Measurements from ENCODE around the gene ALDH1L1. TPM values are rescaled to one million over a fixed set of nuclear protein-coding genes. Genes with fewer than 3 reads are reported as not detected.
A peak's percentile ranks its signal among the peaks of the same experiment; 100 is the strongest.

ALDH1L1 gene
- total and polyA plus RNA-seq, 2 of the 13 experiments (the other 11 are each of a cell fraction or from before 2014, with no cell fraction given) = 11.2 to 28.7 TPM

- no peak for TF ChIP-seq ZBTB21 (CRISPR knock-in tag; IDR thresholded peaks at IDR 0.05)
- TF ChIP-seq MLLT10 (CRISPR knock-in tag; IDR thresholded peaks at IDR 0.05) = no peak
- TF ChIP-seq ZNF451 (CRISPR knock-in tag; IDR thresholded peaks at IDR 0.05) = 0 out of 2 replicates have a peak, but pooled peaks have one; percentile 52
- TF ChIP-seq ZNF749 (CRISPR knock-in tag; IDR thresholded peaks at IDR 0.05; ENCODE audit: borderline replicate concordance) = no peak
- peak; percentile 22; the same call in 1 of the 2 replicates for TF ChIP-seq ETV5 (CRISPR knock-in tag; IDR thresholded peaks at IDR 0.05; ENCODE audit: borderline replicate concordance)
- 0 out of 2 replicates have a peak, but pooled peaks have one; percentile 29 for TF ChIP-seq ZNF547 (CRISPR knock-in tag; IDR thresholded peaks at IDR 0.05)
- TF ChIP-seq ZNF724P (CRISPR knock-in tag; IDR thresholded peaks at IDR 0.05; ENCODE audit: borderline replicate concordance) = no peak
- no peak; the same call in 1 of the 2 replicates for TF ChIP-seq RXRB (CRISPR knock-in tag; IDR thresholded peaks at IDR 0.05; ENCODE audit: borderline replicate concordance)
- TF ChIP-seq AHDC1 (CRISPR knock-in tag; IDR thresholded peaks at IDR 0.05; ENCODE audit: borderline replicate concordance) = no peak
- no peak for TF ChIP-seq REL (CRISPR knock-in tag; conservative IDR thresholded peaks at IDR 0.05)
- TF ChIP-seq ZNF792 (CRISPR knock-in tag; IDR thresholded peaks at IDR 0.05) = no peak
- TF ChIP-seq, protein P1, sequence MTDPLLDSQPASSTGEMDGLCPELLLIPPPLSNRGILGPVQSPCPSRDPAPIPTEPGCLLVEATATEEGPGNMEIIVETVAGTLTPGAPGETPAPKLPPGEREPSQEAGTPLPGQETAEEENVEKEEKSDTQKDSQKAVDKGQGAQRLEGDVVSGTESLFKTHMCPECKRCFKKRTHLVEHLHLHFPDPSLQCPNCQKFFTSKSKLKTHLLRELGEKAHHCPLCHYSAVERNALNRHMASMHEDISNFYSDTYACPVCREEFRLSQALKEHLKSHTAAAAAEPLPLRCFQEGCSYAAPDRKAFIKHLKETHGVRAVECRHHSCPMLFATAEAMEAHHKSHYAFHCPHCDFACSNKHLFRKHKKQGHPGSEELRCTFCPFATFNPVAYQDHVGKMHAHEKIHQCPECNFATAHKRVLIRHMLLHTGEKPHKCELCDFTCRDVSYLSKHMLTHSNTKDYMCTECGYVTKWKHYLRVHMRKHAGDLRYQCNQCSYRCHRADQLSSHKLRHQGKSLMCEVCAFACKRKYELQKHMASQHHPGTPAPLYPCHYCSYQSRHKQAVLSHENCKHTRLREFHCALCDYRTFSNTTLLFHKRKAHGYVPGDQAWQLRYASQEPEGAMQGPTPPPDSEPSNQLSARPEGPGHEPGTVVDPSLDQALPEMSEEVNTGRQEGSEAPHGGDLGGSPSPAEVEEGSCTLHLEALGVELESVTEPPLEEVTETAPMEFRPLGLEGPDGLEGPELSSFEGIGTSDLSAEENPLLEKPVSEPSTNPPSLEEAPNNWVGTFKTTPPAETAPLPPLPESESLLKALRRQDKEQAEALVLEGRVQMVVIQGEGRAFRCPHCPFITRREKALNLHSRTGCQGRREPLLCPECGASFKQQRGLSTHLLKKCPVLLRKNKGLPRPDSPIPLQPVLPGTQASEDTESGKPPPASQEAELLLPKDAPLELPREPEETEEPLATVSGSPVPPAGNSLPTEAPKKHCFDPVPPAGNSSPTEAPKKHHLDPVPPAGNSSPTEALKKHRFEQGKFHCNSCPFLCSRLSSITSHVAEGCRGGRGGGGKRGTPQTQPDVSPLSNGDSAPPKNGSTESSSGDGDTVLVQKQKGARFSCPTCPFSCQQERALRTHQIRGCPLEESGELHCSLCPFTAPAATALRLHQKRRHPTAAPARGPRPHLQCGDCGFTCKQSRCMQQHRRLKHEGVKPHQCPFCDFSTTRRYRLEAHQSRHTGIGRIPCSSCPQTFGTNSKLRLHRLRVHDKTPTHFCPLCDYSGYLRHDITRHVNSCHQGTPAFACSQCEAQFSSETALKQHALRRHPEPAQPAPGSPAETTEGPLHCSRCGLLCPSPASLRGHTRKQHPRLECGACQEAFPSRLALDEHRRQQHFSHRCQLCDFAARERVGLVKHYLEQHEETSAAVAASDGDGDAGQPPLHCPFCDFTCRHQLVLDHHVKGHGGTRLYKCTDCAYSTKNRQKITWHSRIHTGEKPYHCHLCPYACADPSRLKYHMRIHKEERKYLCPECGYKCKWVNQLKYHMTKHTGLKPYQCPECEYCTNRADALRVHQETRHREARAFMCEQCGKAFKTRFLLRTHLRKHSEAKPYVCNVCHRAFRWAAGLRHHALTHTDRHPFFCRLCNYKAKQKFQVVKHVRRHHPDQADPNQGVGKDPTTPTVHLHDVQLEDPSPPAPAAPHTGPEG (CRISPR knock-in tag; IDR thresholded peaks at IDR 0.05) = no peak
- TF ChIP-seq PHF20 (CRISPR knock-in tag; IDR thresholded peaks at IDR 0.05) = no peak
- peak; percentile 40; the same call in 1 of the 2 replicates for TF ChIP-seq ZNF619 (CRISPR knock-in tag; IDR thresholded peaks at IDR 0.05)
- TF ChIP-seq, protein P2, sequence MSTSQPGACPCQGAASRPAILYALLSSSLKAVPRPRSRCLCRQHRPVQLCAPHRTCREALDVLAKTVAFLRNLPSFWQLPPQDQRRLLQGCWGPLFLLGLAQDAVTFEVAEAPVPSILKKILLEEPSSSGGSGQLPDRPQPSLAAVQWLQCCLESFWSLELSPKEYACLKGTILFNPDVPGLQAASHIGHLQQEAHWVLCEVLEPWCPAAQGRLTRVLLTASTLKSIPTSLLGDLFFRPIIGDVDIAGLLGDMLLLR (CRISPR knock-in tag; IDR thresholded peaks at IDR 0.05) = no peak
- no peak for TF ChIP-seq ZNF781 (CRISPR knock-in tag; IDR thresholded peaks at IDR 0.05; ENCODE audit: borderline replicate concordance, not compliant biosample characterization)
- no peak for TF ChIP-seq IRF2 (CRISPR knock-in tag; IDR thresholded peaks at IDR 0.05)
- TF ChIP-seq FIP1L1 (IDR thresholded peaks at IDR 0.05; ENCODE audit: borderline replicate concordance, insufficient read depth, low read depth, low read length) = no peak
Measured at GRCh38 chr3:126212620-126213378, 32.4 kb upstream of the ALDH1L1 start (continued).

All from HepG2 (cell line).